Astrocyte (in vitro differentiated cells and primary cell): ENCODE measurements around the gene UBLCP1. TPM values are rescaled to one million over a fixed set of nuclear protein-coding genes. Genes with fewer than 3 reads are reported as not detected.

Source experiments
- DNase-seq: peaks from one replicate; pipeline ENCODE4 v3.0.0-alpha.2; 2010; ENCODE audit warnings: low read depth
- FAIRE-seq: peaks from 2 replicates; lab custom pipeline; 2011; peaks lifted over from hg19 to GRCh38; lab: Jason Lieb, UNC
- H2AFZ ChIP-seq: 2 replicates; pipeline ENCODE4 v1.6.0; 2012; ENCODE audit warnings: low read depth, low read length, inconsistent platforms
- H3K27ac ChIP-seq: 2 replicates; pipeline ENCODE4 v1.5.1; 2011; ENCODE audit warnings: low read depth, low read length, inconsistent platforms
- H3K27me3 ChIP-seq: 2 replicates; pipeline ENCODE4 v1.6.0; 2011; ENCODE audit warnings: low read length, inconsistent platforms; ENCODE audit not compliant: insufficient read depth
- H3K36me3 ChIP-seq: 2 replicates; pipeline ENCODE4 v1.5.1; 2011; ENCODE audit warnings: low read length, inconsistent platforms; ENCODE audit not compliant: insufficient read depth
- H3K4me1 ChIP-seq: 2 replicates; pipeline ENCODE4 v1.5.1; 2011; ENCODE audit warnings: low read length, inconsistent platforms; ENCODE audit not compliant: insufficient read depth
- H3K4me2 ChIP-seq: 2 replicates; pipeline ENCODE4 v1.6.0; 2012; ENCODE audit warnings: low read length, inconsistent platforms
- H3K4me3 ChIP-seq: 2 replicates; pipeline ENCODE4 v1.5.1; 2011; ENCODE audit warnings: low read depth, mild to moderate bottlenecking, low read length, inconsistent platforms; ENCODE audit not compliant: insufficient read depth
- H3K79me2 ChIP-seq: 2 replicates; pipeline ENCODE4 v1.6.0; 2012; ENCODE audit warnings: mild to moderate bottlenecking, low read length, inconsistent platforms; ENCODE audit not compliant: insufficient read depth
- H3K9ac ChIP-seq: 2 replicates; pipeline ENCODE4 v1.6.0; 2012; ENCODE audit warnings: mild to moderate bottlenecking, low read length, inconsistent platforms
- H3K9me3 ChIP-seq: 2 replicates; pipeline ENCODE4 v1.5.1; 2012; ENCODE audit warnings: low read depth, mild to moderate bottlenecking, low read length, inconsistent platforms; ENCODE audit not compliant: insufficient read depth
- H4K20me1 ChIP-seq: 2 replicates; pipeline ENCODE4 v1.6.0; 2012; ENCODE audit warnings: low read length, inconsistent platforms; ENCODE audit not compliant: insufficient read depth
- H3K27ac Mint-ChIP-seq: one replicate; pipeline ENCODE4 v1.8.0; 2021; ENCODE audit warnings: mild to moderate bottlenecking, mixed read lengths; ENCODE audit not compliant: unreplicated experiment
- H3K27me3 Mint-ChIP-seq: one replicate; pipeline ENCODE4 v1.8.0; 2021; ENCODE audit warnings: low read depth, mixed read lengths; ENCODE audit not compliant: unreplicated experiment
- H3K36me3 Mint-ChIP-seq: one replicate; pipeline ENCODE4 v1.8.0; 2021; ENCODE audit warnings: low read depth, mixed read lengths; ENCODE audit not compliant: unreplicated experiment
- H3K4me1 Mint-ChIP-seq: one replicate; pipeline ENCODE4 v1.8.0; 2021; ENCODE audit warnings: low read depth, mixed read lengths; ENCODE audit not compliant: unreplicated experiment
- H3K4me3 Mint-ChIP-seq: one replicate; pipeline ENCODE4 v1.8.0; 2021; ENCODE audit warnings: mild to moderate bottlenecking, moderate library complexity, mixed read lengths; ENCODE audit not compliant: unreplicated experiment
- H3K9me3 Mint-ChIP-seq: one replicate; pipeline ENCODE4 v1.8.0; 2021; ENCODE audit warnings: mild to moderate bottlenecking, mixed read lengths; ENCODE audit not compliant: unreplicated experiment
- CTCF ChIP-seq: IDR thresholded peaks from 2 replicates; pipeline ENCODE4 v1.5.1; 2011; ENCODE audit warnings: low read depth, mild to moderate bottlenecking, inconsistent platforms, low read length, moderate library complexity; ENCODE audit not compliant: insufficient read depth
- EZH2 ChIP-seq: IDR thresholded peaks from 2 replicates; pipeline ENCODE4 v1.6.1; 2012; ENCODE audit warnings: mild to moderate bottlenecking, low read length, inconsistent platforms; ENCODE audit not compliant: insufficient read depth
- total RNA-seq: library from RNA; stranded (reverse); gene quantifications from 2 replicates; pipeline ENCODE4 v1.2.1, GENCODE V29; 2021

The UBLCP1 gene
- total RNA-seq, 1 donor from 2014 or later: 31.3 TPM

- peaks cover 3% of the 10 kb centered on the region for H3K4me1 Mint-ChIP-seq
- Histone ChIP-seq H3K4me3 (no peak overlapping the region), H3K4me1 (no peaks in the 10 kb centered on the region), H3K27me3 (peaks cover 3% of the 10 kb centered on the region), H3K9me3 (peaks cover 12% of the 10 kb centered on the region), H3K9ac (no peak overlapping the region), H2AFZ (no peak overlapping the region), H3K4me2 (no peak overlapping the region), H3K27ac (no peak overlapping the region), H3K79me2 (no peaks in the 10 kb centered on the region), H4K20me1 (no peaks in the 10 kb centered on the region), H3K36me3 (no peaks in the 10 kb centered on the region)
- no peak overlapping the region for H3K4me3 Mint-ChIP-seq
- peaks cover 32% of the 10 kb centered on the region for H3K27me3 Mint-ChIP-seq
- no peak for DNase-seq
- H3K36me3 Mint-ChIP-seq: peaks cover 4% of the 10 kb centered on the region
- no peak overlapping the region for H3K27ac Mint-ChIP-seq
- H3K9me3 Mint-ChIP-seq: peaks cover 21% of the 10 kb centered on the region
- no peak for FAIRE-seq
- no peak for TF ChIP-seq EZH2
- no peak for TF ChIP-seq CTCF
Measured at GRCh38 chr5:159304961-159305595, 42.0 kb downstream of the UBLCP1 start.

DNA sequence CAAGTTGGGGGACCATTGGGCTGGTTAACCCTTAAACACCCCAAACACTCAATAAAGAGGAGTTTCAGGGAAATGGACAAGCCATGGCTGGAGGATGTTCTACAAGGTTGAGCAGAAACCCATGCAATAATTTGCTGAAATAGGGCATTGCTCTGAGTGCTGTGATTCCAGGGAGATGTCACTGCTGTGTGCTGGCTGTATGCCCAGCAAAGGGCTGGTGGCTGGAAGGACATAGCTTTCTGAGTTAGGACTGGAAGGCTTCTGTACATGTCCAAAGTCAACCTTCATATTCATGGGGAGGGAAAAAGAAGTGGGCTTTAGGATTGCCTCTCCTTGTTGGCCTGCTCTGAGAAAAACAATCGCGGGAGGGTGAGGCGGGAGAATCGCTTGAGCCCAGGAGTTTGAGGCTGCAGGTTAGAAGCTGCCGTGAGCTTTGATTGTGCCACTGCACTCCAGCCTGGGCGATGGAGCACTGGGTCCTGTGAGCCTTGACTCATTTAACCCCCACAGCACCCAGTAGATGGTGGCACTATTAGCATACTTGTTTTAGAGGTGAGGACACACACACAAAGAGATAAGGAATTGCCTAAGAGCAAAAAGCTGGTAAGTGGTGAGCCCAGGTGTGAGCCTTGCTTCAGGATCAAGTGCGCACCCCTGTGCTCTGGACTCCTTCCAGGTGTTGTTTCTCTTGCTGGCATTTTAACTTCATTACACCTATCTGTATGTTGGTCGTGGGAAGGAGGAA is 46.8 kb downstream of the UBLCP1 start:
- H3K9ac ChIP-seq: no peak overlapping the region
- no peak overlapping the region for H3K4me3 Mint-ChIP-seq
- no peak overlapping the region for H3K27ac ChIP-seq
- H4K20me1 ChIP-seq: no peaks in the 10 kb centered on the region
- no peak overlapping the region for H3K4me3 ChIP-seq
- H2AFZ ChIP-seq: peak overlapping the region; percentile 74
- no peaks in the 10 kb centered on the region for H3K79me2 ChIP-seq
- no peaks in the 10 kb centered on the region for H3K36me3 ChIP-seq
- DNase-seq: no peak
- H3K27ac Mint-ChIP-seq: no peak overlapping the region
- no peaks in the 10 kb centered on the region for H3K36me3 Mint-ChIP-seq
- no peaks in the 10 kb centered on the region for H3K9me3 Mint-ChIP-seq
- no peaks in the 10 kb centered on the region for H3K4me1 ChIP-seq
- H3K27me3 ChIP-seq: peaks cover 8% of the 10 kb centered on the region
- peak overlapping the region; percentile 81 for H3K4me2 ChIP-seq
- H3K9me3 ChIP-seq: no peaks in the 10 kb centered on the region
- peaks cover 41% of the 10 kb centered on the region for H3K27me3 Mint-ChIP-seq
- FAIRE-seq: no peak
- no peaks in the 10 kb centered on the region for H3K4me1 Mint-ChIP-seq
- no peak for TF ChIP-seq CTCF
- no peak for TF ChIP-seq EZH2

- Histone ChIP-seq H3K36me3 (no peaks in the 10 kb centered on the region), H3K4me2 (peak overlapping the region; percentile 81), H4K20me1 (no peaks in the 10 kb centered on the region), H3K9ac (no peak overlapping the region), H2AFZ (peak overlapping the region; percentile 74), H3K79me2 (no peaks in the 10 kb centered on the region), H3K9me3 (no peaks in the 10 kb centered on the region), H3K4me1 (no peaks in the 10 kb centered on the region), H3K4me3 (peak overlapping the region; percentile 43), H3K27ac (no peak overlapping the region), H3K27me3 (peaks cover 8% of the 10 kb centered on the region)
- H3K9me3 Mint-ChIP-seq: no peaks in the 10 kb centered on the region
- H3K27me3 Mint-ChIP-seq: peaks cover 41% of the 10 kb centered on the region
- no peak overlapping the region for H3K27ac Mint-ChIP-seq
- H3K4me1 Mint-ChIP-seq: no peaks in the 10 kb centered on the region
- no peak overlapping the region for H3K4me3 Mint-ChIP-seq
- TF ChIP-seq EZH2: no peak
- no peak for TF ChIP-seq CTCF
- no peak for FAIRE-seq
- no peaks in the 10 kb centered on the region for H3K36me3 Mint-ChIP-seq
- DNase-seq: peak; percentile 36
Measured at GRCh38 chr5:159310511-159310910, 47.4 kb downstream of the UBLCP1 start.
